Left ventricle myocardium inferior (tissue), 1 donor: ENCODE measurements around the gene CSTPP1. TPM values are rescaled to one million over a fixed set of nuclear protein-coding genes. Genes with fewer than 3 reads are reported as not detected.

ENCODE experiments used
- DNase-seq: peaks from one replicate; pipeline ENCODE4 v3.0.0-alpha.2; 2020
- H3K27ac ChIP-seq: fragments of 200-600 bp; replicated peaks from 2 replicates; pipeline ENCODE4 v1.8.0; 2021
- H3K27me3 ChIP-seq: fragments of 200-600 bp; 2 replicates; pipeline ENCODE4 v1.8.0; 2021; ENCODE audit warnings: low read depth
- H3K36me3 ChIP-seq: fragments of 200-600 bp; 2 replicates; pipeline ENCODE4 v1.8.0; 2021
- H3K4me1 ChIP-seq: fragments of 200-600 bp; 2 replicates; pipeline ENCODE4 v1.8.0; 2021
- H3K4me3 ChIP-seq: fragments of 200-600 bp; 2 replicates; pipeline ENCODE4 v1.8.0; 2021; ENCODE audit warnings: mild to moderate bottlenecking, moderate library complexity
- H3K9me3 ChIP-seq: fragments of 200-600 bp; replicated peaks from 2 replicates; pipeline ENCODE4 v1.8.0; 2021
- intact Hi-C: fragments of 100-400 bp; cut with micrococcal nuclease; formaldehyde crosslinking; loops from one replicate; pipeline ENCODE4 v1.11.0; 2022
- total RNA-seq: library from RNA; stranded (reverse); fragmentation: NEBNext Ultra II Directional; extraction: Animal tissue kit (Norgen Biotek cat#: 25700); gene quantifications from one replicate; pipeline ENCODE4 v1.2.1, GENCODE V29; 2021
- TF ChIP-seq, protein P1 (sequence below): fragments of 200-600 bp; IDR thresholded peaks from 2 replicates; pipeline ENCODE4 v1.8.0; 2021; ENCODE audit warnings: antibody characterized with exemption, mild to moderate bottlenecking, borderline replicate concordance
- donor health status: DM: no; HTN: yes; CAD: no; lungs with severe emphysema.

Gene CSTPP1
- total RNA-seq, 1 donor from 2014 or later = 12.9 TPM

DNA sequence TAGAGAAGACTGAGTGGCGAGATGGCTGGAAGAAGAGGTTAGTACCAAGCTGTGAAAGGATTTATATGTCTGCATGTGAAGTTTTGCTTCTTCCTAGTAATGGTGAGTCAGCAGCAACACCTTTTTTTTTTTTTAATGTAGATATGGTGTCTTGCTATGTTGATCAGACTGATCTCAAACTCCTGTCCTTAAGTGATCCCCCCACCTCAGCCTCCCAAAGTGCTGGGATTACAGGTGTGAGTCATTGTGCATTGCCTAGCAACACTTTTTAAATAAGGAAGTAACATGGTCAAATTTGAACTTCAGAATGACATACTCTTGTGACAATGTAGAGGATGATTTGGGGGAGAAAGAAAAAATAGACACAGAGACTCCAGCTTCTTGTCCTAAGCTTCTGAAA is 6.5 kb upstream of the CSTPP1 start:
- no peak for DNase-seq
- Histone ChIP-seq H3K4me1 (no peaks in the 10 kb centered on the region), H3K9me3 (no peaks in the 10 kb centered on the region), H3K36me3 (no peaks in the 10 kb centered on the region), H3K27ac (no peak overlapping the region), H3K27me3 (peaks cover 18% of the 10 kb centered on the region), H3K4me3 (no peak overlapping the region)
- TF ChIP-seq, protein P1, sequence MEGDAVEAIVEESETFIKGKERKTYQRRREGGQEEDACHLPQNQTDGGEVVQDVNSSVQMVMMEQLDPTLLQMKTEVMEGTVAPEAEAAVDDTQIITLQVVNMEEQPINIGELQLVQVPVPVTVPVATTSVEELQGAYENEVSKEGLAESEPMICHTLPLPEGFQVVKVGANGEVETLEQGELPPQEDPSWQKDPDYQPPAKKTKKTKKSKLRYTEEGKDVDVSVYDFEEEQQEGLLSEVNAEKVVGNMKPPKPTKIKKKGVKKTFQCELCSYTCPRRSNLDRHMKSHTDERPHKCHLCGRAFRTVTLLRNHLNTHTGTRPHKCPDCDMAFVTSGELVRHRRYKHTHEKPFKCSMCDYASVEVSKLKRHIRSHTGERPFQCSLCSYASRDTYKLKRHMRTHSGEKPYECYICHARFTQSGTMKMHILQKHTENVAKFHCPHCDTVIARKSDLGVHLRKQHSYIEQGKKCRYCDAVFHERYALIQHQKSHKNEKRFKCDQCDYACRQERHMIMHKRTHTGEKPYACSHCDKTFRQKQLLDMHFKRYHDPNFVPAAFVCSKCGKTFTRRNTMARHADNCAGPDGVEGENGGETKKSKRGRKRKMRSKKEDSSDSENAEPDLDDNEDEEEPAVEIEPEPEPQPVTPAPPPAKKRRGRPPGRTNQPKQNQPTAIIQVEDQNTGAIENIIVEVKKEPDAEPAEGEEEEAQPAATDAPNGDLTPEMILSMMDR = no peak
- intact Hi-C loops = no loop called here

- H3K4me1 ChIP-seq = peaks cover 5% of the 10 kb centered on the region
- H3K9me3 ChIP-seq = no peaks in the 10 kb centered on the region
- H3K4me3 ChIP-seq = no peak overlapping the region
- H3K36me3 ChIP-seq = peaks cover 4% of the 10 kb centered on the region
- TF ChIP-seq, protein P1 = no peak
- no peaks in the 10 kb centered on the region for H3K27me3 ChIP-seq
- H3K27ac ChIP-seq = no peak overlapping the region
- intact Hi-C loops = no loop called here
- no peak for DNase-seq
Observed at GRCh38 chr11:46942172-46942571, 5.6 kb downstream of the CSTPP1 start.

DNA sequence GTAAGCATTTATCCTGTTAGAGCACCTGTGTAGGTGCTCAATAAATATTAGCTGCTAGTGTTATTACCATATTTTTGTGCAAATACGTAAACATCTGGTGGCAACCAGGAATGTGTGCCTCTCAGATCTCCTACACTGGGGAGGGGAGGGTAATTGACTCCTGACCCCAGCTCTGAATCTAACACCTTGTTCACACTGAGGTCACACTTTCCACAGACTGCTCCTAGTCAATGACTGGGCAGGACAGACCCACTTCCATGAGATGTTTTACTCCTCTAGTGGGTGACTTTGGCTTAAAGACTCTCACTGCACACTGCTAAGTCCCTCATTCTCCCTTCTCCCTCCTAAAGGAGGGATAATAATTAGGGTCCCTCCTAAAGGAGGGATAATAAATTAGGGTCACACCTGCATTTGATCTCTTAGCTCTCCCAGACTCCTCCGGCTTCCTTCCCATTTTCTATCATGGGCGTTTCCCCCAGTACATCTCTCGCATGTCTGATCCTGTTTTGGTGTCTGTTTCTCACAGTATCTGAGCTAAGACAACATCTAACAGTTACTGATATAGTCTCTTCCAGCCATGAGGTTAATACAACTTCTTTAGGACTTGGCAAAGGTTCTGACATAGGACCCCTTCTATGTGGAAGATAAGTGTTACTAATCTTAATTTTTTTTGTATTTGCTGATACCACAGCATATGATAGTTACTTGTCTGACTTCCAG is 8.0 kb downstream of the CSTPP1 start:
- Histone ChIP-seq H3K27ac (no peak overlapping the region), H3K4me1 (no peaks in the 10 kb centered on the region), H3K9me3 (no peaks in the 10 kb centered on the region), H3K36me3 (peaks cover 4% of the 10 kb centered on the region), H3K27me3 (no peaks in the 10 kb centered on the region), H3K4me3 (no peak overlapping the region)
- DNase-seq = no peak
- TF ChIP-seq, protein P1 = no peak
- intact Hi-C loops = no loop called here

- no peaks in the 10 kb centered on the region for H3K27me3 ChIP-seq
- TF ChIP-seq, protein P1 = no peak
- no peak overlapping the region for H3K27ac ChIP-seq
- H3K4me3 ChIP-seq = no peak overlapping the region
- H3K4me1 ChIP-seq = no peaks in the 10 kb centered on the region
- H3K9me3 ChIP-seq = no peaks in the 10 kb centered on the region
- DNase-seq = no peak
- intact Hi-C loops = no loop called here
- H3K36me3 ChIP-seq = no peaks in the 10 kb centered on the region
Observed at GRCh38 chr11:46947399-46948077, 11.0 kb downstream of the CSTPP1 start.

DNA sequence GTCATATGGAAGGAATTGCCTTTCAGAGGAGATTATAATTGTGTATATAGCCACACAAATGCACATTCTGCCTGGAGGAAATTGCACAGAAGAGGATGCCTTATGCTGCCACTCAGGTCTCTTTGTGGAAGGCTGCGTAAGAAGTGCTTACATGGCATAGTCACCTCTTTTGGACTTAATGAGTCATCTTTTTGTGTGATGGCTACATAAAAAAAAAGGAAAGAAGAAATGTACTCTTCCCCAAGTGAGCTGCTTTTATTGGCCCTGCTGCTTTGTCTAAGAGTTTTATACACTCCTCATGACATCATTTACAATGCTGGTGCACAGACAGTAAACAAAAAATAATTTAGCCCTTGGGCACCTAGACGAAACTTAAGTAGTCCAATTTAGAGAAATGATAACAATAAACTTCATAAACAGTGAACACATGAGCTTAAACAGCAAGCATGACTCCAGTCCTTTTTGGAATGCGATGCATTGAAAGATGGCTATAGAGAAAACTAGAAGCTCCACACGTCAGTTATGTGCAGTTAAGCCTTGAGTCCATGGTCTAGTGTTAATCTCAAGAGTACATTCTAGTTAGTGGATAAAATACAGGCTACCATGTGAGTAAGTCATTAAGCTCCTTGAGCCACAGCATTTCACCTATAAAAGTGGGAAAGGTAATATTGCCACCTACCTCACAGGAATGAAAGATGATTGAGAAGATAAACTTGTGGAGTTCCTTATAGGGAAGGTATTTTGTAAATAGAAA is 12.0 kb downstream of the CSTPP1 start:
- Histone ChIP-seq H3K4me1 (no peaks in the 10 kb centered on the region), H3K9me3 (no peaks in the 10 kb centered on the region), H3K27me3 (no peaks in the 10 kb centered on the region), H3K27ac (no peak overlapping the region), H3K36me3 (no peaks in the 10 kb centered on the region), H3K4me3 (no peak overlapping the region)
- intact Hi-C loops = no loop called here
- no peak for DNase-seq
- TF ChIP-seq, protein P1 = no peak
